ENCODE results near the gene RNASEL. TPM values are rescaled to one million over a fixed set of nuclear protein-coding genes. Genes with fewer than 3 reads are reported as not detected.

RNASEL gene
- total and polyA plus RNA-seq, 2 experiments from 2014 or later = 0.37 to 0.94 TPM

- no peaks in the 10 kb centered on the region for H3K36me3 ChIP-seq (ENCODE audit: insufficient read depth)
- Mint-ChIP-seq H3K4me1 (no peaks in the 10 kb centered on the region; the same call in 2 of the 3 replicates), H3K36me3 (ENCODE audit: low read depth) (no peaks in the 10 kb centered on the region), H3K27me3 (ENCODE audit: insufficient read depth, low read depth, poor library complexity) (no peaks in the 10 kb centered on the region), H3K9me3 (no peaks in the 10 kb centered on the region), H3K4me3 (no peak overlapping the region), H3K27ac (no peak overlapping the region)
- H3K9me2 ChIP-seq (ENCODE audit: insufficient read depth) = no peaks in the 10 kb centered on the region
- H3K4me3 ChIP-seq = no peak overlapping the region
- H3K27me3 ChIP-seq (ENCODE audit: insufficient read depth) = no peaks in the 10 kb centered on the region
- H3K79me2 ChIP-seq (replicated peaks; ENCODE audit: insufficient read depth) = no peaks in the 10 kb centered on the region
- H4K20me1 ChIP-seq (replicated peaks; ENCODE audit: insufficient read depth) = no peaks in the 10 kb centered on the region
- no peak for DNase-seq (ENCODE audit: low spot score)
- TF ChIP-seq ZNF114 (CRISPR knock-in tag; IDR thresholded peaks at IDR 0.05) (no peak), ZNF462 (CRISPR knock-in tag; IDR thresholded peaks at IDR 0.05) (no peak), EZH2phosphoT487 (IDR thresholded peaks at IDR 0.05; ENCODE audit: unreplicated experiment) (no peak), ZNF331 (CRISPR knock-in tag; IDR thresholded peaks at IDR 0.05; ENCODE audit: low read depth) (no peak), STAT1 (IDR thresholded peaks at IDR 0.05; ENCODE audit: unreplicated experiment) (no peak), CREB1 (CRISPR knock-in tag; IDR thresholded peaks at IDR 0.05; ENCODE audit: low read depth) (no peak), ETS1 (IDR thresholded peaks at IDR 0.05) (no peak), EZH2 (IDR thresholded peaks at IDR 0.05; ENCODE audit: low read depth, unreplicated experiment) (no peak), POLR2AphosphoS5 (IDR thresholded peaks at IDR 0.05; ENCODE audit: low read depth) (no peak), JUNB (IDR thresholded peaks at IDR 0.05; ENCODE audit: unreplicated experiment) (no peak), REST (IDR thresholded peaks at IDR 0.05; ENCODE audit: unreplicated experiment) (no peak), NANOG (IDR thresholded peaks at IDR 0.05; ENCODE audit: borderline replicate concordance) (no peak), CTCF (conservative IDR thresholded peaks at IDR 0.05; ENCODE audit: low read depth in 2 of 2) (no peak)
- H3F3A ChIP-seq (replicated peaks; ENCODE audit: low read depth) = no peaks in the 10 kb centered on the region
- no peak overlapping the region for H3K27ac ChIP-seq (ENCODE audit: low read depth)
- no peak overlapping the region for H2AFZ ChIP-seq
- no peak for ATAC-seq
- H3K4me2 ChIP-seq = no peak overlapping the region
- no peaks in the 10 kb centered on the region for H3K4me1 ChIP-seq (ENCODE audit: insufficient read depth)
Measured at GRCh38 chr1:182564406-182565004, 24.6 kb downstream of the RNASEL start.

Data from GM23338 (cell line).